GM19239 (cell line): Measurements from ENCODE around the gene SPDL1.
"Not testable (repeated sequence)": the region's sequence is repeated elsewhere in the genome, so short reads cannot be mapped to it uniquely, and the experiment has no call there.

ENCODE experiments used
- DNase-seq: peaks from one replicate; pipeline ENCODE4 v3.0.0; 2011; ENCODE audit warnings: low spot score; ENCODE audit not compliant: insufficient read length
- FAIRE-seq: peaks from 2 replicates; lab custom pipeline; 2011; peaks lifted over from hg19 to GRCh38; lab: Jason Lieb, UNC

SPDL1 gene

GRCh38 chr5:169571355-169571754 lies 12.2 kb upstream of the SPDL1 start:
- FAIRE-seq (no peak), DNase-seq (no peak)

GRCh38 chr5:169574134-169574646 lies 9.4 kb upstream of the SPDL1 start:
- FAIRE-seq: no peak
- DNase-seq: no peak

GRCh38 chr5:169576181-169576598 lies 7.4 kb upstream of the SPDL1 start:
- DNase-seq (no peak), FAIRE-seq (no peak)

- FAIRE-seq (no peak), DNase-seq (no peak)
These were observed 5.6 kb upstream of the SPDL1 start for GRCh38 chr5:169577951-169578350.

DNA sequence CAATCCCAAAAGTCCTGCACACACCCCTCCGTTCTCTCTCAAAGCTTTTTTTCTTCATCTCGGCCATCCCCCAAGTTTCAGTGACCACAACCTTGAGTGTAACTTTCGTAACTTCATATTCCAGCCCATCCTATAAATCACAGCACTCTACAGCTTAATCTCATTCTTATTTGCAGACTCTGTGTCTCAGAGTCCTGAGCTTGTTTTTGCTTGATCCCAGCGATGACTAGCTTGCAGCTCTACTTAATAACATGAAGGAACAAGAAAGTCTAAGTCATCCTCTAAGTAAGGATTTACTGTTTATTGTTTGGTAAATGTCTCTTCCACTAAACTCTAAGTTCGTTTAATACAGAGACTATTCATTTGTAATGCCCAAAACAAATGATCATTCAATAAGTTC lies 2.6 kb upstream of the SPDL1 start:
- FAIRE-seq: no peak

DNA sequence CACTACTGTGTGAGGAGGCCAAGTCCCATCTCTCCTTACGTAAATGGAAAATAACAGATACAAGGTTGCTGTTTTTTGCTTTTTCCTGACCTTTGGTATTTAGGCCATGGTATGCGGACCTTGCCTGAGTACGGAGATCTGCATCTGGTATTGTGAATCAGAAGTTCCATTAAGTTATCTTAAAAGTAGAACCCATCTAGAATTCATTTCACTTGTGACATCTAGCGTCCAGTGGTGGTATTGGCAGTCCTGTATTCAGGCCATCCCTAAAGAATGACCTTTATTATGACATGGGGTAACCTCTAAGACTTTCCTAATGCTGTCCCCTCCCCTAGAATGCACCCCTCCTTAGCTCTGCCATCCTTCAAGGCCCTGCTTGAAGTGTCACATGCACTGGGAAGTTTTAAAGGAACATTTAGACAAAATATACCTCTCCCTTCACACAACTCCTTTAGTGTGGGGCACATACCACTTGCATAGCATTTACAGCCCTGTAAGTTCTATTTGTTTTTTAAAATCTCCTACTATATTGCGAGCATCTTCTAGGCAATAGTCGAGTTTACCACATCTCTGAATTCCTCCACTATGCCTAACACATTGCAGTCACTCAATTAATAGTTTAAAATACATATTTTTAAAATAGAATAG lies 1.9 kb upstream of the SPDL1 start:
- peak; percentile 84 for FAIRE-seq

More for the DNA sequence above, 2.6 kb upstream of the SPDL1 start:
- no peak for DNase-seq

DNA sequence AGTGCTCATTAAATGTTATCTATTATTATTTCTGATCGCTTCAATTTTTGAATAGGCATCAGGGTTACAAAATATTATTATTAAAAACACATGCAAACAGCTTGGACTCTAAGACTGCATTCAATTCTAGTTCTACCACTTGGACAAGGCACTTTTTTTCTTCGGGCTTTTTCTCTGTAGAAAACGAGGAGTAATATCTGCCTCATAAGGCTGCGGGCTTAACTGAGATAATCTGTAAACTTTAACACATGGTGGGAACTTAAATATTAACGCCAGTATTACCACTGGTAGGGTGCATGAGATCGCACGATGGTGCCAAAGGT lies 511 bp upstream of the SPDL1 start:
- no peak for FAIRE-seq
- no peak for DNase-seq

More for the DNA sequence above, 1.9 kb upstream of the SPDL1 start:
- peak; percentile 15 for DNase-seq

DNA sequence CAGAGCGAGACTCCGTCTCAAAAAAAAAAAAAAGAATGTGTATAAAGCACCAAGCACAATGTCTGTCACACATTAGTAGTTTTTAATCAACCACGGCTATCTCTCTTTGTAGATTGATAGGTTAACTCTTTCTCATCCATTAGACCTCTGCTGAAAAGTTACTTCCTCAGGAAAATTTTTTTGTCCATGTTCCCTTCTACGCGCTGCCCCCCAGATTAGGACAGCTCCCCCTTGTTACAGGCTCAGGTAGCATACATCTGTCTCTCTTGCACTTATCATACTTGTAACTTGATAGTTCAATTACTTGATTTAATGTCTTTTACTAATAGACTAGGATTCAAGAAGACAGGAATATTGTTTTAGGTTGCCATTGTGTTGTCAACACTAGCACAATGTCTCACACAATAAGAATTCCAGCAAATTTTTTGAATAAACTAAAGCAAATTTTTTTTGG lies 1.5 kb downstream of the SPDL1 start:
- FAIRE-seq (no peak), DNase-seq (no peak)

- FAIRE-seq: no peak
- DNase-seq: no peak
These were observed 7.0 kb downstream of the SPDL1 start for GRCh38 chr5:169590602-169591001.

GRCh38 chr5:169591636-169592035 lies 8.1 kb downstream of the SPDL1 start:
- DNase-seq (no peak), FAIRE-seq (no peak)

GRCh38 chr5:169592937-169593650 lies 9.5 kb downstream of the SPDL1 start:
- DNase-seq: no peak
- FAIRE-seq: no peak

- DNase-seq: no peak
- FAIRE-seq: no peak
These were observed 11.7 kb downstream of the SPDL1 start for GRCh38 chr5:169595172-169595820.

DNA sequence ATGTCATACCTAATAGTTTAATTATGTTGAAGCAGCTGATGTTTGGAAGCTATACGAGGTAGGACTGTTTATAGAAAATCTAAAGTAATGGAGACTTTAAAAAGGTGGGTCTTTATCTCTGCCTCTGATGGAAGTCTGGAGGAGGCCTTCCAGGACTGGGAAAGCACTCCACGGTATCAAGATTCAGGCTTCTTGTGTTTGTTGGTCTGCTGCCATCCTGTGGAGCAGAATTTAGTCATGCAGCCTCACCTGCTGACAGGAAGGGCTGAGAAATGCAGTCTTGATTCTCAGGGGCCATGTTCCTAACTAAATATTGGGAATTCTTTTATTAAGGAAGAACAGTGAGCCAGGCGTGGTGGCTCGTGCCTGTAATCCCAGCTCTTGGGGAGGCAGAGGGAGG lies 15.9 kb downstream of the SPDL1 start:
- DNase-seq (no peak), FAIRE-seq (no peak)

GRCh38 chr5:169602535-169602934 lies 19.0 kb downstream of the SPDL1 start:
- DNase-seq (no peak), FAIRE-seq (peak; percentile 14)

DNA sequence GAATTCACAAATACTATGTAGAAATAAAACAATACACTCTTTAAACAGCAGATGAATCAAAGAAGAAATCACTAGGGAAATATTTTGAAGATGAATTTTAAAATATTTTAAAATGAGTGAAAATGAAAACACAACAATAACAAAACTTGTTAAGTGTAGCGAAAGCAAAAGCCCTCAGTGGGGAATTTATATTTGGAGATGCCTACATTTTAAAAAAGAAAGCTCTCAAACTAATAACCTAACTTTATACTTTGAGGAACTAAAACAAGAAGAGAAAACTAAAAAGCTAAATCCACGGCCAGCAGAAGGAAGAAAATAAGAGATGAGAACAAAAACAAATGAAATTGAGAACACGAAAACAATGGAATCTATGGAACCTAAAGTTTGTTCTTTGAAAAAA lies 22.7 kb downstream of the SPDL1 start:
- DNase-seq (no peak), FAIRE-seq (no peak)

- no peak for DNase-seq
- FAIRE-seq: peak; percentile 28
These were observed 24.3 kb downstream of the SPDL1 start for GRCh38 chr5:169607882-169608281.

GRCh38 chr5:169609716-169610115 lies 26.1 kb downstream of the SPDL1 start:
- no peak for FAIRE-seq
- no peak for DNase-seq

- FAIRE-seq (no peak), DNase-seq (no peak)
These were observed 27.0 kb downstream of the SPDL1 start for GRCh38 chr5:169610606-169611005.

DNA sequence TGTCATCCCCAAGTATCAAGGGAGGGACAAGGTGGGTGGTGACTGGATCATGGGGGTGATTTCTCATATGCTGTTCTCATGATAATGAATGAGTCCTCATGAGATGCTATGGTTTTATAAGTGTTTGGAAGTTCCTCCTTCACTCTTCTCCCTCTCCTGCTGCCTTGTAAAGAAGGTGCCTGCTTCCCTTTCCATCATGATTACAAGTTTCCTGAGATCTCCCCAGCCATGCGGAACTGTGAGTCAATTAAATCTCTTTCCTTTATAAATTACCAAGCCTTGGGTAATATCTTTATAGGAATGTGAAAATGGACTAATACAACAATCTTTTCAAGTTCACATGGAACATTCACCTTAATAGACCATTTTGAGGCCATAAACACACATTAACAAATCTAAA lies 32.0 kb downstream of the SPDL1 start:
- no peak for FAIRE-seq
- no peak for DNase-seq

DNA sequence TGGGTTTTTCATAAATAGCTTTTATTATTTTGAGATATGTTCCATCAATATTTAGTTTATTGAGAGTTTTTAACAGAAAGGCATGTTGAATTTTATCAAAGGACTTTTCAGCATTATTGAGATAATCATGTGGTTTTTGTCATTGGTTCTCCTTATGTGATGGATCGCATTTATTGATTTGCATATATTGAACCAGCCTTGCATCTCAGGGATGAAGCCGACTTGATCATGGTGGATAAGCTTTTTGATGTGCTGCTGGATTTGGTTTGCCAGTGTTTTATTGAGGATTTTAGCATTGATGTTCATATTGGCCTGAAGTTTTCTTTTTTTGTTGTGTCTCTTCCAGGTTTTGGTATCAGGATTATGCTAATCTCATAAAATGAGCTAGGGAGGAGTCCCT lies 40.7 kb downstream of the SPDL1 start:
- DNase-seq, FAIRE-seq: not testable (repeated sequence)

- no peak for DNase-seq
- FAIRE-seq: no peak
These were observed 43.2 kb downstream of the SPDL1 start for GRCh38 chr5:169626779-169627178.
